Psoas muscle (tissue), 8 donors: Measurements from ENCODE around the gene TTYH1. TPM values are rescaled to one million over a fixed set of nuclear protein-coding genes. Genes with fewer than 3 reads are reported as not detected.

Experiments
- ATAC-seq, 4 donors: fragments of 200-7000 bp; cut with Tn5 transposase; one replicate each; pipeline ENCODE4 v1.9.1; 2020; ENCODE audit warnings: moderate library complexity in 3 of 4, mild to moderate bottlenecking in 2 of 4
- DNase-seq, 2 donors: peaks; one replicate each; pipeline ENCODE4 v3.0.0-alpha.2; 2020
- H3K27ac ChIP-seq: fragments of 200-600 bp; one replicate; pipeline ENCODE4 v1.8.0; 2022
- H3K27me3 ChIP-seq, 3 donors: fragments of 200-600 bp in 1 of 3; one replicate each; pipeline versions ENCODE4 v1.6.1 to v1.8.0; 2013 to 2022; ENCODE audit warnings: low read length in 2 of 3, mild to moderate bottlenecking in 2 of 3, moderate library complexity in 1 of 3; ENCODE audit not compliant: insufficient read depth in 3 of 3
- H3K36me3 ChIP-seq, 2 donors: fragments of 200-600 bp in 1 of 2; one replicate each; pipeline versions ENCODE4 v1.6.1 to v1.8.0; 2013 to 2022; ENCODE audit warnings: low read depth in 1 of 2, mild to moderate bottlenecking in 1 of 2, moderate library complexity in 1 of 2; ENCODE audit not compliant: insufficient read depth in 1 of 2
- H3K4me1 ChIP-seq: fragments of 200-600 bp; one replicate; pipeline ENCODE4 v1.8.0; 2022
- H3K4me3 ChIP-seq: fragments of 200-600 bp; one replicate; pipeline ENCODE4 v1.8.0; 2022; ENCODE audit warnings: mild to moderate bottlenecking
- H3K9me3 ChIP-seq: fragments of 200-600 bp; one replicate; pipeline ENCODE4 v1.8.0; 2022
- CTCF ChIP-seq: fragments of 200-600 bp; IDR thresholded peaks from one replicate; pipeline ENCODE4 v1.8.0; 2022; ENCODE audit warnings: antibody characterized with exemption
- WGBS, 3 donors: extraction: QIAGEN DNeasy Blood & Tissue Kit; methylation state at CpG; one replicate each; pipeline versions ENCODE4 v1.1.6 to v1.1.7; 2013; 5-methylcytosine and 5-hydroxymethylcytosine counted together
- intact Hi-C, 2 donors: fragments of 100-400 bp; cut with DNase I; formaldehyde crosslinking; loops; one replicate each; pipeline versions ENCODE4 v1.11.0 to v1.14.2; 2022
- polyA plus RNA-seq, 3 donors: library from polyadenylated mRNA; stranded (reverse); fragments of 200-250 nt; gene quantifications; one replicate each; pipeline ENCODE4 v1.2.3, GENCODE V29; 2013
- total RNA-seq, 4 donors: library from RNA; stranded (reverse); fragmentation: NEBNext Ultra II Directional in 2 of 4; extraction: Animal tissue kit (Norgen Biotek cat#: 25700) in 2 of 4; gene quantifications; one replicate each; pipeline versions ENCODE4 v1.2.1 to v1.2.4, GENCODE V29; 2021 to 2023
- donor health status: healthy with polysubstance abuse.
- donor health status: DM: no; HTN: no; CAD: no; lungs with moderate emphysema.
- donor health status: Bipolar disorder and iron deficiency.
- donor health status: healthy.
- donor health status: DM: yes; HTN: yes; CAD: no.
- donor health status: DM: no; HTN: no; CAD: no.
- donor health status: DM: no; HTN: no; CAD: no.
- donor health status: DM: yes; HTN: yes; CAD: no.

Gene TTYH1
- total and polyA plus RNA-seq, 7 donors: 0.34 to 1.9 (median 0.52) TPM; not detected in 1

- no peaks in the 10 kb centered on the region for H3K4me1 ChIP-seq
- ATAC-seq: no peak
- peaks cover 0 to 4% (median 3%) of the 10 kb centered on the region in 3 donors for H3K27me3 ChIP-seq
- H3K4me3 ChIP-seq: no peak overlapping the region
- no peaks in the 10 kb centered on the region for H3K9me3 ChIP-seq
- WGBS, 3 donors: 77 to 80% (median 78%) methylated on average over 8 of the region's 8 CpGs
- no peaks in the 10 kb centered on the region for H3K36me3 ChIP-seq
- no peak for TF ChIP-seq CTCF
- DNase-seq: no peak
- intact Hi-C loops: loop anchor here in 1 of 2 donors (10.0 kb wide), 1 partner anchor 231 kb away; no protein-coding TSS in a partner anchor
- H3K27ac ChIP-seq: no peak overlapping the region
These were observed 19.6 kb upstream of the TTYH1 start for GRCh38 chr19:54395685-54396084.

GRCh38 chr19:54399189-54399588 is 16.1 kb upstream of the TTYH1 start:
- 37 to 43% (median 42%) methylated on average over 2 of the region's 2 CpGs for WGBS, 3 donors
- H3K4me1 ChIP-seq: no peaks in the 10 kb centered on the region
- H3K27me3 ChIP-seq: no peaks in the 10 kb centered on the region
- no peaks in the 10 kb centered on the region for H3K9me3 ChIP-seq
- no peaks in the 10 kb centered on the region for H3K36me3 ChIP-seq
- TF ChIP-seq CTCF: no peak
- DNase-seq (no peak), ATAC-seq (no peak)
- intact Hi-C loops: loop anchor here in 1 of 2 donors (10.0 kb wide), 1 partner anchor 234 kb away; no protein-coding TSS in a partner anchor
- no peak overlapping the region for H3K4me3 ChIP-seq
- H3K27ac ChIP-seq: no peak overlapping the region

- 57 to 72% (median 62%) methylated on average over 6 of the region's 6 CpGs for WGBS, 3 donors
- DNase-seq (no peak), ATAC-seq (no peak)
- Histone ChIP-seq H3K27me3 (no peaks in the 10 kb centered on the region), H3K36me3 (no peaks in the 10 kb centered on the region), H3K4me1 (no peaks in the 10 kb centered on the region), H3K4me3 (no peak overlapping the region), H3K9me3 (no peaks in the 10 kb centered on the region), H3K27ac (no peak overlapping the region)
- TF ChIP-seq CTCF: no peak
- intact Hi-C loops: no loop called here
These were observed 14.4 kb upstream of the TTYH1 start for GRCh38 chr19:54400913-54401312.

- no peak overlapping the region for H3K4me3 ChIP-seq
- TF ChIP-seq CTCF: no peak
- 75 to 83% (median 79%) methylated on average over 8 of the region's 8 CpGs for WGBS, 3 donors
- H3K9me3 ChIP-seq: no peaks in the 10 kb centered on the region
- no peak overlapping the region for H3K27ac ChIP-seq
- H3K4me1 ChIP-seq: no peaks in the 10 kb centered on the region
- intact Hi-C loops: no loop called here
- H3K27me3 ChIP-seq: no peaks in the 10 kb centered on the region
- DNase-seq: no peak
- ATAC-seq: no peak
- no peaks in the 10 kb centered on the region for H3K36me3 ChIP-seq
These were observed 12.2 kb upstream of the TTYH1 start for GRCh38 chr19:54403054-54403453.

- Histone ChIP-seq H3K4me1 (no peaks in the 10 kb centered on the region), H3K9me3 (no peaks in the 10 kb centered on the region), H3K27ac (no peak overlapping the region), H3K36me3 (no peaks in the 10 kb centered on the region), H3K4me3 (no peak overlapping the region), H3K27me3 (no peaks in the 10 kb centered on the region)
- ATAC-seq: no peak
- no peak for DNase-seq
- intact Hi-C loops: no loop called here
- no peak for TF ChIP-seq CTCF
These were observed 9.6 kb upstream of the TTYH1 start for GRCh38 chr19:54405628-54406027.
